Neuronal stem cell (in vitro differentiated cells): ENCODE results near the gene NRXN3.

ENCODE experiments used
- DNase-seq: peaks from one replicate; pipeline ENCODE4 v3.0.0-alpha.2; 2013; ENCODE audit warnings: low spot score
- H2AFZ ChIP-seq: one replicate; pipeline ENCODE4 v1.6.1; 2013; ENCODE audit warnings: mild to moderate bottlenecking, low read length, inconsistent platforms
- H2AK5ac ChIP-seq: 2 replicates; pipeline ENCODE4 v1.6.1; 2013; ENCODE audit warnings: low read depth, mild to moderate bottlenecking, inconsistent platforms, low read length, moderate library complexity, mixed read lengths
- H2BK120ac ChIP-seq: 2 replicates; pipeline ENCODE4 v1.6.1; 2013; ENCODE audit warnings: low read depth, mild to moderate bottlenecking, inconsistent platforms, low read length, moderate library complexity, mixed read lengths
- H2BK12ac ChIP-seq: one replicate; pipeline ENCODE4 v1.6.1; 2013; ENCODE audit warnings: low read length, inconsistent platforms
- H2BK15ac ChIP-seq: 2 replicates; pipeline ENCODE4 v1.6.1; 2013; ENCODE audit warnings: mild to moderate bottlenecking, low read length, inconsistent platforms, mixed read lengths
- H2BK5ac ChIP-seq: one replicate; pipeline ENCODE4 v1.6.1; 2013; ENCODE audit warnings: inconsistent platforms, mild to moderate bottlenecking, low read length, moderate library complexity
- H3K14ac ChIP-seq: one replicate; pipeline ENCODE4 v1.6.1; 2013; ENCODE audit warnings: low read length, inconsistent platforms
- H3K18ac ChIP-seq: 2 replicates; pipeline ENCODE4 v1.6.1; 2013; ENCODE audit warnings: low read length, inconsistent platforms
- H3K23ac ChIP-seq: 2 replicates; pipeline ENCODE4 v1.6.1; 2013; ENCODE audit warnings: low read depth, mild to moderate bottlenecking, mixed read lengths, low read length, inconsistent platforms; ENCODE audit not compliant: poor library complexity
- H3K27ac ChIP-seq: replicated peaks from 3 replicates; pipeline ENCODE4 v1.5.1; 2013; ENCODE audit warnings: low read length, inconsistent platforms
- H3K27me3 ChIP-seq, 3 experiments: 2 replicates each; pipeline ENCODE4 v1.6.1; 2013; ENCODE audit warnings: low read length in 3 of 3, mild to moderate bottlenecking in 2 of 3, inconsistent platforms in 1 of 3, low read depth in 1 of 3, mixed read lengths in 1 of 3, moderate library complexity in 1 of 3; ENCODE audit not compliant: control insufficient read depth in 3 of 3, insufficient read depth in 3 of 3
- H3K36me3 ChIP-seq, 2 donors: replicated peaks in 1 of 2; 2 replicates each; pipeline ENCODE4 v1.6.1; 2013; ENCODE audit warnings: low read length in 2 of 2; ENCODE audit not compliant: control insufficient read depth in 2 of 2, insufficient read depth in 2 of 2
- H3K4ac ChIP-seq: 2 replicates; pipeline ENCODE4 v1.6.1; 2013; ENCODE audit warnings: inconsistent platforms, mild to moderate bottlenecking, low read length, moderate library complexity
- H3K4me1 ChIP-seq, 2 donors: 1 replicate in 1 of 2; 2 replicates in 1 of 2; pipeline ENCODE4 v1.6.1; 2013; ENCODE audit warnings: low read length in 2 of 2, low read depth in 1 of 2; ENCODE audit not compliant: control insufficient read depth in 2 of 2, insufficient read depth in 1 of 2
- H3K4me2 ChIP-seq: one replicate; pipeline ENCODE4 v1.6.1; 2013; ENCODE audit warnings: mild to moderate bottlenecking, low read length, inconsistent platforms; ENCODE audit not compliant: insufficient read depth, poor library complexity, severe bottlenecking
- H3K4me3 ChIP-seq, 2 donors: 2 replicates each; pipeline ENCODE4 v1.5.1; 2013; ENCODE audit warnings: low read length in 2 of 2, mild to moderate bottlenecking in 2 of 2, inconsistent platforms in 1 of 2, moderate library complexity in 1 of 2
- H3K79me1 ChIP-seq: one replicate; pipeline ENCODE4 v1.6.1; 2013; ENCODE audit warnings: low read depth, mild to moderate bottlenecking, inconsistent platforms, low read length, moderate library complexity
- H3K9ac ChIP-seq: one replicate; pipeline ENCODE4 v1.6.1; 2013; ENCODE audit warnings: mild to moderate bottlenecking, low read depth, low read length, inconsistent platforms; ENCODE audit not compliant: poor library complexity
- H3K9me3 ChIP-seq, 2 donors: replicated peaks in 1 of 2; 2 replicates each; pipeline versions ENCODE3 to v1.6.1; 2013; ENCODE audit warnings: low read length in 2 of 2, mild to moderate bottlenecking in 2 of 2, inconsistent platforms in 1 of 2, low read depth in 1 of 2, mixed read lengths in 1 of 2, moderate library complexity in 1 of 2; ENCODE audit not compliant: control insufficient read depth in 2 of 2, insufficient read depth in 1 of 2
- H4K8ac ChIP-seq: one replicate; pipeline ENCODE4 v1.6.1; 2013; ENCODE audit warnings: low read depth, mild to moderate bottlenecking, inconsistent platforms, low read length, moderate library complexity
- H4K91ac ChIP-seq: one replicate; pipeline ENCODE4 v1.6.1; 2013; ENCODE audit warnings: low read length, low read depth, mild to moderate bottlenecking, inconsistent platforms; ENCODE audit not compliant: poor library complexity
- WGBS, 2 donors: extraction: QIAGEN DNeasy Blood & Tissue Kit; methylation state at CpG; one replicate each; pipeline ENCODE4 v1.1.7; 2013; ENCODE audit warnings: missing lambda C conversion rate in 2 of 2, mixed read lengths in 1 of 2; ENCODE audit not compliant: insufficient read length in 2 of 2, insufficient replicate concordance in 1 of 2; ENCODE audit errors: extremely low coverage in 2 of 2; 5-methylcytosine and 5-hydroxymethylcytosine counted together

The NRXN3 gene

GRCh38 chr14:79270361-79270760, 1100.2 kb downstream of the NRXN3 start:
- no peak overlapping the region for H3K14ac ChIP-seq

GRCh38 chr14:79271122-79271521, 1100.9 kb downstream of the NRXN3 start:
- no peak overlapping the region for H2BK120ac ChIP-seq
- no peak overlapping the region for H2BK12ac ChIP-seq
- H3K14ac ChIP-seq = no peak overlapping the region
- no peak overlapping the region for H2BK15ac ChIP-seq
- no peak overlapping the region for H2BK5ac ChIP-seq
- no peak overlapping the region for H4K8ac ChIP-seq
- no peaks in the 10 kb centered on the region for H3K36me3 ChIP-seq
- H3K4me1 ChIP-seq = no peaks in the 10 kb centered on the region
- H3K27me3 ChIP-seq = peaks cover 0 to 10% (median 0%) of the 10 kb centered on the region in 3 experiments
- H3K9me3 ChIP-seq = no peaks in the 10 kb centered on the region
- H3K4ac ChIP-seq = no peak overlapping the region
- H3K9ac ChIP-seq = no peak overlapping the region
- no peak overlapping the region for H3K18ac ChIP-seq
- no peak overlapping the region for H2AFZ ChIP-seq
- no peak for DNase-seq
- no peaks in the 10 kb centered on the region for H3K79me1 ChIP-seq
- no peak overlapping the region for H3K4me3 ChIP-seq
- no peak overlapping the region for H4K91ac ChIP-seq
- no peak overlapping the region for H2AK5ac ChIP-seq
- H3K27ac ChIP-seq = no peak overlapping the region
- H3K23ac ChIP-seq = no peak overlapping the region
- H3K4me2 ChIP-seq = no peak overlapping the region

More at GRCh38 chr14:79270361-79270760, 1100.2 kb downstream of the NRXN3 start:
- Histone ChIP-seq H3K27me3 (peaks cover 0 to 5% (median 0%) of the 10 kb centered on the region in 3 experiments), H4K91ac (no peak overlapping the region), H3K4me1 (no peaks in the 10 kb centered on the region), H3K27ac (no peak overlapping the region), H3K36me3 (no peaks in the 10 kb centered on the region), H3K4me3 (no peak overlapping the region), H3K4me2 (no peak overlapping the region), H4K8ac (no peak overlapping the region), H2AK5ac (no peak overlapping the region), H3K9me3 (no peaks in the 10 kb centered on the region), H3K79me1 (no peaks in the 10 kb centered on the region), H2BK120ac (no peak overlapping the region), H2BK12ac (no peak overlapping the region), H2BK5ac (no peak overlapping the region), H3K4ac (no peak overlapping the region), H3K23ac (no peak overlapping the region), H2BK15ac (no peak overlapping the region), H3K18ac (no peak overlapping the region), H2AFZ (no peak overlapping the region), H3K9ac (no peak overlapping the region)
- no peak for DNase-seq
- no CpG with 5 or more reads among the region's 3 CpGs for WGBS, 2 donors

GRCh38 chr14:79274641-79275291, 1104.6 kb downstream of the NRXN3 start:
- no peaks in the 10 kb centered on the region for H3K36me3 ChIP-seq
- H3K27me3 ChIP-seq = peaks cover 0 to 37% (median 12%) of the 10 kb centered on the region in 3 experiments
- DNase-seq = no peak
- H3K18ac ChIP-seq = no peak overlapping the region
- no peak overlapping the region for H2BK15ac ChIP-seq
- no peaks in the 10 kb centered on the region for H3K79me1 ChIP-seq
- no peak overlapping the region for H3K4me3 ChIP-seq
- no peak overlapping the region for H3K23ac ChIP-seq
- H2AK5ac ChIP-seq = no peak overlapping the region
- H4K91ac ChIP-seq = no peak overlapping the region
- no peak overlapping the region for H2BK5ac ChIP-seq
- H3K4ac ChIP-seq = no peak overlapping the region
- peaks cover 3 to 6% of the 10 kb centered on the region in 2 donors for H3K4me1 ChIP-seq
- H3K4me2 ChIP-seq = no peak overlapping the region
- H3K9me3 ChIP-seq = no peaks in the 10 kb centered on the region
- no CpG with 5 or more reads among the region's 2 CpGs for WGBS, 2 donors
- no peak overlapping the region for H2AFZ ChIP-seq
- H2BK120ac ChIP-seq = no peak overlapping the region
- no peak overlapping the region for H3K9ac ChIP-seq
- H3K14ac ChIP-seq = no peak overlapping the region
- no peak overlapping the region for H2BK12ac ChIP-seq
- no peak overlapping the region for H4K8ac ChIP-seq
- H3K27ac ChIP-seq = no peak overlapping the region

DNA sequence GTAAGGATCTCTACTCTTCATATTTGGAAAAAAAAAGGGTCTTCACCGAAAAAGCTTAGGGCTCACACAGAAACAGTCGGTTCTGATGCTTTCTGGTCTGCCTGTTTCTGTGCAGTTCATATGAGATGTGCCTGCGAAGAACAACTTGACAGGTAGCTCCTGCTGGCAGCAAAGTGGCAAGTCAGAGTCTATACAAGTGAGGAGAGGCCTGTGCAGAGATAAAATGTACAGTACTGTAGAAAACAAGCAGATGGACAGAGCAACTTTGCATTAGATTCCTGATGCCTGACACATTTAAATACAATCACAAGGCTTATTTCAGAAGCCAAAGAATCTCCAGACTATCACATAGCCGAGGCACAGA, 1105.1 kb downstream of the NRXN3 start:
- H3K4me2 ChIP-seq = no peak overlapping the region
- H3K4me3 ChIP-seq = no peak overlapping the region
- no peak overlapping the region for H4K8ac ChIP-seq
- H2BK5ac ChIP-seq = no peak overlapping the region
- H2AFZ ChIP-seq = no peak overlapping the region
- no peak overlapping the region for H4K91ac ChIP-seq
- H3K36me3 ChIP-seq = no peaks in the 10 kb centered on the region
- H2BK120ac ChIP-seq = no peak overlapping the region
- H2BK12ac ChIP-seq = no peak overlapping the region
- H3K18ac ChIP-seq = no peak overlapping the region
- H2AK5ac ChIP-seq = no peak overlapping the region
- H3K14ac ChIP-seq = no peak overlapping the region
- H3K23ac ChIP-seq = no peak overlapping the region
- H3K27me3 ChIP-seq = peaks cover 0 to 42% (median 17%) of the 10 kb centered on the region in 3 experiments
- no CpG with 5 or more reads among the region's 4 CpGs for WGBS, 2 donors
- H2BK15ac ChIP-seq = no peak overlapping the region
- no peak overlapping the region for H3K27ac ChIP-seq
- H3K4me1 ChIP-seq = peaks cover 6 to 11% of the 10 kb centered on the region in 2 donors
- H3K4ac ChIP-seq = no peak overlapping the region
- peaks cover 2% of the 10 kb centered on the region for H3K79me1 ChIP-seq
- H3K9ac ChIP-seq = no peak overlapping the region
- no peaks in the 10 kb centered on the region for H3K9me3 ChIP-seq
- DNase-seq = no peak
